GM12874 (cell line): ENCODE data around the gene ACOXL.

Experiments
- CTCF ChIP-seq: IDR thresholded peaks from 2 replicates; pipeline ENCODE4 v1.5.1; 2011; ENCODE audit warnings: low read depth, mild to moderate bottlenecking, control low read depth, low read length, moderate library complexity; ENCODE audit not compliant: insufficient read depth

The ACOXL gene

DNA sequence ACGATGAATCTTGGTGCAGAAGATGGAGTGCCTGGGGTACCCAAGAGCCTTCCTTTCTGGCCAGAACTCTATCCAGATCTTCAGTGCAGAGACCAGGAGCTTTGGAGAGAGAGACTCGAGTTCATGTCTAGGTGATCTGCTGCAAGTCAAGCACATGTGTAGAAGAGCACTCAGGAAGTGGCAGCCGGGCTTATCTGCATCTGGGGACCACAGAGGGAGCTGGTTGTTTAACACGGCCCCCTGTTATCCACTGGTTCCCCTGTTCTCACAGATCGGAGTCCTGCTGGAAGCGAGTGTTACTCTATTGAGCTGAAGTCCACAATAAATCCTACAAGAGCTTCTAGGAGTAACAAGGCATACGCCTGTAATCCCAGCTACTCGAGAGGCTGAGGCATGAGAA is 128.3 kb downstream of the ACOXL start:
- TF ChIP-seq CTCF: no peak

DNA sequence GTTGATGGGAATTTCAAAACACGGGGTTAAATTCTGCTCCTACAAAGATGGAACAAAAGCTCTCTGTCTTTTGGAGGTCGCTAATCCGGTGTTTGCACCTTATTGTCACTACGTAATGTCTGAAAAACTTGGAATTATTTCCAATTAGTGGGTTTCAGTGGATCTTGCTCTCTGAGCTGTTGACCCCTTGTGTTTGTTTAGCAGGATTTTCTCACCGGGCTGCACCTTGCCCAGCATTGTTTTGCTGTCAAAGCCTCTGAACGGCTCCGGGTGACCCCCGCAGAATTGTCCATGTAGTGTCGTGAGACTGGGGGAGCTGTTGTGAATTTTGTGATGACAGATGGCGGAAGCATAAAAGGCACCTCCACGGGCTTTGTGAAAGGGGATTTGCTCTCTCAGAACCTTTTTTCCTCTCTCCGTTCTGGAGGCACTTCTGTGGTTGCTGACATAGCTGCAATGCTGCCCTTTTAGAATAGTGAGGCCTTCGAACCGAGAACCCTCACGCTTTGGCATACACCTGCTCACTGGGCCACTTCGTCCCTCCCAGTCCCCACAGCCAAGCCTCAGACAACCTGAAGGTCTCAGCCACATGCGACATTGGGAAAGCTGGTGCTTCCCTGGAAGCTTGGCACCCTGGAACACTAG is 129.4 kb downstream of the ACOXL start:
- TF ChIP-seq CTCF: no peak

DNA sequence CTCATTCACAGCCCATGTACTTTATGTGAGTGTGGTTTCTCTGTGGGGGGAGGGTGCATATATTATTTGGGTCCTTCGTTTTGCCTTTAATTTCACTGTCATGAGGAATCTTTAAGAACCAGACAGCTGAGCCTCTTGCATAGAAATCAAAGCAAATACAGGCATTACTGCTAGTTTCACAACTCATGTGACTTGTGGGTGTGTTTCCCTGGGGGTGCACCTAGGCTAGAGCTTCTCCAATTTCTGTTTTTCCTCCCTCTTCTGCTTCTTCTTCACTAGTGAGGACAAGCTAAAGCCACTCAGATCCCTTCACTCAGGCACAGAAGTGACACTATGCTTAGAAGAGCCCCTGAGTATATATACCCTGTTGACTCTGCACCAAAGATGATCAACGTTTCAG is 131.4 kb downstream of the ACOXL start:
- TF ChIP-seq CTCF: no peak

GRCh38 chr2:110864176-110864575 is 131.8 kb downstream of the ACOXL start:
- TF ChIP-seq CTCF: no peak

- no peak for TF ChIP-seq CTCF
Measured at GRCh38 chr2:110864731-110865130, 132.4 kb downstream of the ACOXL start.

DNA sequence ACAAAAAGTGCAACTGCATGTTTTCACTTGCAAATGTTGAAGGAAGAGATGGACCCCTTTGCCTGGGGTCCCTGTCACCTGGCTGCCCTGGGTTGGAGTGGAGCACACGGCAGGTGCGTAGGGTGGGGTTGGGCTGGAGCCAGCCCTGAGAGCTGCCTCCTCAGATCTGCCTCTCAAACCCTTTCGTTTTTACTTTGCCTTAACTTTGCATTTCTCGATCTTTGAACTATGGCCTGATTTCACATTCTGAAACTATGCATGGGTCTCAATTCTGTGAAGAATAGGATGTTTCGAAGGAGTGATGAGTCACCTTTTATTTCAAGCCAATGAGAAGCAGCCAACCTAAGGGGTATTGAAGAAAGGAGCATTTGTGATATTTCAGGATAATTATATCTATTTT is 132.8 kb downstream of the ACOXL start:
- no peak for TF ChIP-seq CTCF

DNA sequence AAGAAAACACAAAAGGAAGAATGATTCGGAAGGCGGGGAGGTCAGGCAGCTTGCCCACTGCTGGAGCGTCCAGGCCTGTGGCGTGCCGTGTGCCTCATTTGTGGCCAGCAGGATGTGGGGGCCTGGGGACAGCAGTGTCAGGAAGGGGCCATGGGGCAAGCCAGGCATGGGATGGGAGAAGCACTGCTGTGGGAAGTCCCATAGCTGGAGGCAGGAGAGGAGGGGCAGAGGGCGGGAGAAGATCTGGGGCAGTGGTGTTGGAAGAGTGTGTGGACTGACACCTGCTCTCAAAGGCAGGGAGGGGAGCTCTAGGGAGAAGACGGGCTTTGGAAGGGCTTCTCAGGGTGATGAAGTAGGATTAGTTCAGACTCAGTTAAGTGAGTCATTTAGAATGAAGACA is 133.7 kb downstream of the ACOXL start:
- no peak for TF ChIP-seq CTCF
